ENCODE data around the gene CFAP221. TPM values are rescaled to one million over a fixed set of nuclear protein-coding genes. Genes with fewer than 3 reads are reported as not detected.

Gene CFAP221
- polyA plus RNA-seq, 1 donor (not counting 4 experiments of a cell fraction or from before 2014, with no cell fraction given) = not detected

GRCh38 chr2:119696494-119697030 is 152.3 kb downstream of the CFAP221 start:
- FAIRE-seq = no peak
- no peaks in the 10 kb centered on the region for H4K20me1 ChIP-seq (ENCODE audit: control insufficient read depth, extremely low read depth, insufficient read depth, low read length)
- no peaks in the 10 kb centered on the region for H3K27me3 ChIP-seq (ENCODE audit: control insufficient read depth, extremely low read depth, insufficient read depth, low read length)
- no peak for DNase-seq (ENCODE audit: low read depth, low spot score)
- no peaks in the 10 kb centered on the region for H3K79me2 ChIP-seq (ENCODE audit: control insufficient read depth, insufficient read depth, low read length)
- no peaks in the 10 kb centered on the region for H3K36me3 ChIP-seq (ENCODE audit: control insufficient read depth in 2 of 2, extremely low read depth in 1 of 2, insufficient read depth in 2 of 2, low read length in 2 of 2)
- dilution Hi-C loops (cut with MboI; ENCODE audit: extremely low pct_ligation_motif_present, low sequenced_read_pairs) = no loop called here
- H3K4me1 ChIP-seq (ENCODE audit: control insufficient read depth, extremely low read depth, insufficient read depth, low read length) = no peaks in the 10 kb centered on the region
- H3K9ac ChIP-seq (ENCODE audit: control insufficient read depth, extremely low read depth, insufficient read depth, low read length) = no peak overlapping the region
- H3K27ac ChIP-seq (ENCODE audit: control insufficient read depth, insufficient read depth, low read length) = no peak overlapping the region
- H3K9me1 ChIP-seq (ENCODE audit: control insufficient read depth, extremely low read depth, insufficient read depth, low read length) = no peaks in the 10 kb centered on the region
- no peak overlapping the region for H2AFZ ChIP-seq (ENCODE audit: control insufficient read depth, low read length)
- no peaks in the 10 kb centered on the region for H3K9me3 ChIP-seq (ENCODE audit: control insufficient read depth, low read depth, low read length)
- no peak overlapping the region for H3K4me3 ChIP-seq (ENCODE audit: control insufficient read depth in 2 of 3, extremely low read depth in 1 of 3, insufficient read depth in 2 of 3, low read depth in 1 of 3, low read length in 3 of 3)
- TF ChIP-seq CTCF (optimal IDR thresholded peaks at IDR 0.05 in 1 of 3, IDR thresholded peaks at IDR 0.05 in 1 of 3, conservative IDR thresholded peaks at IDR 0.05 in 1 of 3; ENCODE audit: extremely low read depth in 1 of 3, insufficient read depth in 2 of 3, low read length in 3 of 3) = no peak
- no peak for TF ChIP-seq EZH2 (IDR thresholded peaks at IDR 0.05; ENCODE audit: low read length)
- no peak overlapping the region for H3K4me2 ChIP-seq (ENCODE audit: control insufficient read depth, extremely low read depth, insufficient read depth, low read depth, low read length)

GRCh38 chr2:119697290-119698020 is 153.2 kb downstream of the CFAP221 start:
- no peak overlapping the region for H3K4me2 ChIP-seq (ENCODE audit: control insufficient read depth, extremely low read depth, insufficient read depth, low read depth, low read length)
- H2AFZ ChIP-seq (ENCODE audit: control insufficient read depth, low read length) = no peak overlapping the region
- H4K20me1 ChIP-seq (ENCODE audit: control insufficient read depth, extremely low read depth, insufficient read depth, low read length) = no peaks in the 10 kb centered on the region
- TF ChIP-seq CTCF (optimal IDR thresholded peaks at IDR 0.05 in 1 of 3, IDR thresholded peaks at IDR 0.05 in 1 of 3, conservative IDR thresholded peaks at IDR 0.05 in 1 of 3; ENCODE audit: extremely low read depth in 1 of 3, insufficient read depth in 2 of 3, low read length in 3 of 3) = no peak
- TF ChIP-seq EZH2 (IDR thresholded peaks at IDR 0.05; ENCODE audit: low read length) = no peak
- no peaks in the 10 kb centered on the region for H3K79me2 ChIP-seq (ENCODE audit: control insufficient read depth, insufficient read depth, low read length)
- DNase-seq (ENCODE audit: low read depth, low spot score) = no peak
- no peak overlapping the region for H3K4me3 ChIP-seq (ENCODE audit: control insufficient read depth in 2 of 3, extremely low read depth in 1 of 3, insufficient read depth in 2 of 3, low read depth in 1 of 3, low read length in 3 of 3)
- dilution Hi-C loops (cut with MboI; ENCODE audit: extremely low pct_ligation_motif_present, low sequenced_read_pairs) = no loop called here
- no peaks in the 10 kb centered on the region for H3K9me3 ChIP-seq (ENCODE audit: control insufficient read depth, low read depth, low read length)
- H3K9ac ChIP-seq (ENCODE audit: control insufficient read depth, extremely low read depth, insufficient read depth, low read length) = no peak overlapping the region
- no peak overlapping the region for H3K27ac ChIP-seq (ENCODE audit: control insufficient read depth, insufficient read depth, low read length)
- no peak for FAIRE-seq
- no peaks in the 10 kb centered on the region for H3K27me3 ChIP-seq (ENCODE audit: control insufficient read depth, extremely low read depth, insufficient read depth, low read length)
- H3K4me1 ChIP-seq (ENCODE audit: control insufficient read depth, extremely low read depth, insufficient read depth, low read length) = no peaks in the 10 kb centered on the region
- H3K9me1 ChIP-seq (ENCODE audit: control insufficient read depth, extremely low read depth, insufficient read depth, low read length) = no peaks in the 10 kb centered on the region
- no peaks in the 10 kb centered on the region for H3K36me3 ChIP-seq (ENCODE audit: control insufficient read depth in 2 of 2, extremely low read depth in 1 of 2, insufficient read depth in 2 of 2, low read length in 2 of 2)

Data from keratinocyte (primary cell).